Right atrium auricular region (tissue), 2 donors: Measurements from ENCODE around the gene CIDEC. TPM values are rescaled to one million over a fixed set of nuclear protein-coding genes. Genes with fewer than 3 reads are reported as not detected.
A peak's percentile ranks its signal among the peaks of the same experiment; 100 is the strongest.
"Not testable (repeated sequence)": the region's sequence is repeated elsewhere in the genome, so short reads cannot be mapped to it uniquely, and the experiment has no call there.

ENCODE experiments used
- DNase-seq: peaks from one replicate; pipeline ENCODE4 v3.0.0-alpha.2; 2019; ENCODE audit warnings: low spot score
- H3K27ac ChIP-seq, 2 donors: fragments of 200-600 bp; sonication (generic); 1 replicate in 1 of 2; 2 replicates in 1 of 2; pipeline ENCODE4 v1.5.1; 2016 to 2019
- H3K27me3 ChIP-seq, 2 donors: fragments of 200-600 bp; sonication (generic); one replicate each; pipeline versions ENCODE4 v1.5.1 to v1.6.0; 2017 to 2019
- H3K36me3 ChIP-seq: fragments of 200-600 bp; sonication (generic); one replicate; pipeline ENCODE4 v1.5.1; 2016
- H3K4me1 ChIP-seq, 2 donors: fragments of 200-600 bp; sonication (generic); one replicate each; pipeline versions ENCODE4 v1.5.1 to v1.6.0; 2017 to 2019
- H3K4me3 ChIP-seq, 2 donors: fragments of 200-600 bp; sonication (generic); 1 replicate in 1 of 2; 2 replicates in 1 of 2; pipeline ENCODE4 v1.5.1; 2017 to 2019; ENCODE audit warnings: mild to moderate bottlenecking in 1 of 2, moderate library complexity in 1 of 2
- H3K9me3 ChIP-seq, 2 donors: fragments of 200-600 bp; sonication (generic); one replicate each; pipeline ENCODE4 v1.5.1; 2019
- total RNA-seq, 2 donors: library from RNA; depleted of rRNA; stranded (reverse); fragments of >200 nt; gene quantifications; one replicate each; pipeline ENCODE4 v1.1.0, GENCODE V29; 2016
- TF ChIP-seq, protein P1 (sequence below), 2 donors: fragments of 200-600 bp; sonication (generic); IDR thresholded peaks; one replicate each; pipeline ENCODE4 v1.5.1; 2019; ENCODE audit warnings: antibody characterized with exemption in 2 of 2

CIDEC gene
- total RNA-seq, 2 donors from 2014 or later, result 1.3 to 17.1 TPM

DNA sequence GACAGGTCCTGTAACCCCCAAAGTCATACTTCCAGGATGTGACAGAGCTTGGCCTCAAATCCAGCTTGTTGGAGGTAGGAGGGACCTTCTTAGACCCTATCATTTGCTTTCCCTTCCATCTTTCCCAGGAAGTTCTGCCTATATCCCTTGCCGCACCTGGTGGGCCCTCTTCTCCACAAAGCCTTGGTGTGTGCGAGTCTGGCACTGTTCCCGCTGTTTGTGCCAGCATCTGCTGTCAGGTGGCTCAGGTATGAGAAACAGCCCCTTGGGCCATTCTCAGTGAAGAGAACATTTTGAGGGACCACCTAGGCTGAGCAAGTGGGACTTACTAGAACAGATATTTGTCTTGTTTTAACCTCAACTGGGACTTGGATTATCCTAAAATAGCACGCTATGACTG lies 23.9 kb upstream of the CIDEC start:
- TF ChIP-seq, protein P1, sequence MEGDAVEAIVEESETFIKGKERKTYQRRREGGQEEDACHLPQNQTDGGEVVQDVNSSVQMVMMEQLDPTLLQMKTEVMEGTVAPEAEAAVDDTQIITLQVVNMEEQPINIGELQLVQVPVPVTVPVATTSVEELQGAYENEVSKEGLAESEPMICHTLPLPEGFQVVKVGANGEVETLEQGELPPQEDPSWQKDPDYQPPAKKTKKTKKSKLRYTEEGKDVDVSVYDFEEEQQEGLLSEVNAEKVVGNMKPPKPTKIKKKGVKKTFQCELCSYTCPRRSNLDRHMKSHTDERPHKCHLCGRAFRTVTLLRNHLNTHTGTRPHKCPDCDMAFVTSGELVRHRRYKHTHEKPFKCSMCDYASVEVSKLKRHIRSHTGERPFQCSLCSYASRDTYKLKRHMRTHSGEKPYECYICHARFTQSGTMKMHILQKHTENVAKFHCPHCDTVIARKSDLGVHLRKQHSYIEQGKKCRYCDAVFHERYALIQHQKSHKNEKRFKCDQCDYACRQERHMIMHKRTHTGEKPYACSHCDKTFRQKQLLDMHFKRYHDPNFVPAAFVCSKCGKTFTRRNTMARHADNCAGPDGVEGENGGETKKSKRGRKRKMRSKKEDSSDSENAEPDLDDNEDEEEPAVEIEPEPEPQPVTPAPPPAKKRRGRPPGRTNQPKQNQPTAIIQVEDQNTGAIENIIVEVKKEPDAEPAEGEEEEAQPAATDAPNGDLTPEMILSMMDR (IDR thresholded peaks at IDR 0.05), result no peak
- H3K36me3 ChIP-seq, result no peaks in the 10 kb centered on the region
- no peak overlapping the region for H3K27ac ChIP-seq
- peaks cover 0 to 8% of the 10 kb centered on the region in 2 donors for H3K4me1 ChIP-seq
- H3K4me3 ChIP-seq, result no peak overlapping the region
- H3K27me3 ChIP-seq, result no peaks in the 10 kb centered on the region
- DNase-seq, result no peak
- H3K9me3 ChIP-seq, result no peaks in the 10 kb centered on the region

DNA sequence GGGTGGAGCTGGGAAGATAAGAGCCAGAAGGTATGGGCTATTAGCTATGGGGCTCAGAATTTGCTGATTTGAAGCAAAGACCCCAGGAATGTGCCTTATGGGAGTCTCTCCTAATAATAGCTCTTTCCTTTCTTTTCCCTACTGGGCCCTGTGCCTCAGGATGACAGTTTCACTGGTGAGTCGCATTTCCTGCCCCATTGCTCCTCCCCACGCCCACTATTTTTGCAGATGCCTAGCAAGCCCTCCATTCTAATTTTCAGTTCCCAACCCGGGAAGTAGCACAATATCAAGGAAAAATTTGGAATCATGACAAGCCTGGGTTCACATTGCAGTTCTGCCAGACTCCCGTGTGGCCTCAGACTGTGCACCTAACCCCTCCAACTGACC lies 23.2 kb upstream of the CIDEC start:
- H3K4me1 ChIP-seq, result peaks cover 0 to 8% of the 10 kb centered on the region in 2 donors
- peak overlapping the region; percentile 7 to 17 for H3K27ac ChIP-seq
- DNase-seq, result no peak
- H3K4me3 ChIP-seq, result peak overlapping the region in 1 of 2 donors; percentile 30
- H3K9me3 ChIP-seq, result no peaks in the 10 kb centered on the region
- H3K36me3 ChIP-seq, result no peaks in the 10 kb centered on the region
- H3K27me3 ChIP-seq, result no peaks in the 10 kb centered on the region
- TF ChIP-seq, protein P1 (IDR thresholded peaks at IDR 0.05), result no peak

DNA sequence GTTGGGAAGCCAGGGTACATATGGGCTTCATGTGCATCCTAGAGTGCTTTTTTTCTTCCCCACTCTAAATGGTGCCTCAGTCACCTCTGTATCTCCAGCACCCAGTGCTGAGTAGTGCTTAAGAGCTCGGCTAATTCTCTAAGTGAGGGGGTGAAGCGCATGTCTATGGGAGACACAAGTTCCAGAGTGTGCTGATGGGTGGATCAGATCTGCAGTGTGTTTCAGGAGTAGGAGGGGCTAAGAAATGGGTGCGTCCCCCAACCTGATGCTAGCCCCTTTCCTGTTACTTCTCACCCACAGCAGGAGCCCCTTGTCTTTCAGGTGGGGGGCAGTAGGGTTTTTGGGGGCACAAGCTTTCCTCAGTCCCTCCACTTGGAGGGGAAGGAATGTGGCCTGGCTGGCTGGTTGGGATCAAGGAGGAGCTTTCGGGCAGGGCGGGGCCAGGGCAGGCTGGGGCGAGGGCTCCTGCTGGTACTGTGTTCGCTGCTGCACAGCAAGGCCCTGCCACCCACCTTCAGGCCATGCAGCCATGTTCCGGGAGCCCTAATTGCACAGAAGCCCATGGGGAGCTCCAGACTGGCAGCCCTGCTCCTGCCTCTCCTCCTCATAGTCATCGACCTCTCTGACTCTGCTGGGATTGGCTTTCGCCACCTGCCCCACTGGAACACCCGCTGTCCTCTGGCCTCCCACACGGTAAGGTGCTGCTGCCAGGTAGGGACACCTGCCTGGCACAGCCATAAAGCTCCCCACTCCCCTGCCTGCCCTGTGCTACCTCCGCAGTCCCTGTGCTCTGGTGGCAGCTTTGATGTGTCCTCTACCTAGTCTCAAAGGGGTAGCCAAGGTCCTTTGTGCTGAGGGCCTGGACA lies 22.6 kb upstream of the CIDEC start, which contains the start of gene IL17RE:
Gene IL17RE (plus strand): TSS at position 477 of the 866 bp plus-strand sequence. CDS start 85 bp downstream, at position 562.
- peak within 1 kb of the TSS in 1 of 2 donors; percentile 30 for H3K4me3 ChIP-seq
- peak within 1 kb of the TSS; percentile 7 to 17 for H3K27ac ChIP-seq
- no peaks in the 10 kb centered on the region for H3K9me3 ChIP-seq
- H3K36me3 ChIP-seq, result no peaks in the 10 kb centered on the region
- TF ChIP-seq, protein P1 (IDR thresholded peaks at IDR 0.05), result no peak
- peaks cover 0 to 8% of the 10 kb centered on the region in 2 donors for H3K4me1 ChIP-seq
- DNase-seq, result no peak
- no peaks in the 10 kb centered on the region for H3K27me3 ChIP-seq

DNA sequence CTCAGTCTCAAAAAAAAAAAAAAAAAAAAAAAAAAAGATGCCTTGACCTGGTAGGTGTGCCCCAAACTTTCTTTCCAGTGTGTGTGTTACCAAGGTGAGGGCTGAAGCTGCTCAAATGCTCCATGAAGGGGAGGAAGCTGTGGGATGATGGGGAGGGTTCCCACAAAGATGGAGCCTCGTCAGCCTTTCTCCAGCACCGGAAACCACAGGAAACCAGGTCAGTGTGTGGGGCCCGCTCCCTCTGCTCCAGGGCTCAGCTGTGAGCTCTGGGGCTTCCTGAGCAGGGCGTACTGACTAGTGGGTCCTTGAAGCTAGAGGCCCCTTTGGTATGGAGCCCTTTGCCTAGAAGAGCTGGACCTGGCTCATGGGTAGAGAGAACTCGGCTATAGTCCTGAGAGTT lies 21.9 kb upstream of the CIDEC start:
- H3K9me3 ChIP-seq, result no peaks in the 10 kb centered on the region
- TF ChIP-seq, protein P1 (IDR thresholded peaks at IDR 0.05), result no peak
- H3K36me3 ChIP-seq, result no peaks in the 10 kb centered on the region
- no peaks in the 10 kb centered on the region for H3K27me3 ChIP-seq
- no peak for DNase-seq
- no peak overlapping the region for H3K4me3 ChIP-seq
- H3K27ac ChIP-seq, result no peak overlapping the region
- H3K4me1 ChIP-seq, result peaks cover 0 to 8% of the 10 kb centered on the region in 2 donors

DNA sequence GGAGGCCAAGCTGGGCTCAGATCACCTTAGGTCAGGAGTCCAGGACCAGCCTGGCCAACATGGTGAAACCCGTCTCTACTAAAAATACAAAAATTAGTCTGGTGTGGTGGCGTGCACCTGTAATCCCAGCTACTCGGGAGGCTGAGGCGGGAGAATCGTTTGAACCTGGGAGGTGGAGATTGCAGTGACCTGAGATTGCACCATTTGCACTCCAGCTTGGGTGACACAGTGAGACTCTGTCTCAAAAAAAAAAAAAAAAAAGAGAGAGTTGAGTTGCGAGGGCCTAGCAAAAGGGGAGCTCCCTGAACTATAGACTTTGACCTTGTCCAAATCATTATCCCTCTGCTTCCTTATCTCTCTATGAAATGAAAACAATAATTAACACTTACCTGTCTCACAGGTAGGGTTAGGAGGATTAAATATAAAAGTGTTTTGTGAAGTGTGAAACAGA lies 20.9 kb upstream of the CIDEC start:
- not testable (repeated sequence) for H3K27me3 ChIP-seq, H3K9me3 ChIP-seq, H3K4me3 ChIP-seq, H3K4me1 ChIP-seq, H3K36me3 ChIP-seq, DNase-seq, H3K27ac ChIP-seq

DNA sequence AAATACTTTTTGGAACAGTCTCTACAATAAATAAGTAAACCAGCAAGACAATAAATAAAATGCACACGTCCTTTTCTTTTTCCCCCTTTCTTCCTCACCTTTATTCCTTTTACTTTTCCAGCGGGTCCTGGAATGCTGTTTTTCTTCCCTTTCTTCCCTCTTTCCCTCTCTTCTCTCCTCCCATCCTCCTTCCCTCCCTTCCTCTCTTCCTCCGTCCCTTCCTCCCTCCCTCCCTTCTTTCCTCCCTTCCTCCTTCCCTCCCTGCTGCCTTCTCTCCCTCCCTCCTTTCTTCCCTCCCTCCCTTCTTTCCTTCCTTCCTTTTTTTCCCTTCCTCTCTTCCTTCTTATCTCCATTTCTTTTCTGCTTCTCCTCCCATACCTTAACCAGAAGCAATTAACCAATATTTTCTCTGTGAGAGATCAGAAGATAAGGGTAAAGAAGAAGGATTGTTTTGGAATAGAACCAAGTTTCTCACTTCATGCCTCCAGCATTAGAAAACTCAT lies 19.3 kb upstream of the CIDEC start:
- Histone ChIP-seq H3K27ac (no peak overlapping the region), H3K4me1 (peaks cover 0 to 8% of the 10 kb centered on the region in 2 donors), H3K36me3 (no peaks in the 10 kb centered on the region), H3K4me3 (no peak overlapping the region), H3K27me3 (no peaks in the 10 kb centered on the region), H3K9me3 (no peaks in the 10 kb centered on the region)
- DNase-seq, result no peak
- TF ChIP-seq, protein P1 (IDR thresholded peaks at IDR 0.05), result no peak
